Esophagus muscularis mucosa (tissue), 2 donors: ENCODE results near the gene CALML3.

ENCODE experiments used
- POLR2A ChIP-seq: fragments of 450-650 bp; IDR thresholded peaks from one replicate; pipeline ENCODE4 v1.6.1; 2017; ENCODE audit warnings: antibody characterized with exemption, moderate library complexity, mild to moderate bottlenecking, low read depth
- POLR2AphosphoS5 ChIP-seq, 2 donors: sonication (generic); formaldehyde crosslinking; IDR thresholded peaks; one replicate each; pipeline ENCODE4 v1.6.1; 2017; ENCODE audit warnings: antibody characterized with exemption in 2 of 2

DNA sequence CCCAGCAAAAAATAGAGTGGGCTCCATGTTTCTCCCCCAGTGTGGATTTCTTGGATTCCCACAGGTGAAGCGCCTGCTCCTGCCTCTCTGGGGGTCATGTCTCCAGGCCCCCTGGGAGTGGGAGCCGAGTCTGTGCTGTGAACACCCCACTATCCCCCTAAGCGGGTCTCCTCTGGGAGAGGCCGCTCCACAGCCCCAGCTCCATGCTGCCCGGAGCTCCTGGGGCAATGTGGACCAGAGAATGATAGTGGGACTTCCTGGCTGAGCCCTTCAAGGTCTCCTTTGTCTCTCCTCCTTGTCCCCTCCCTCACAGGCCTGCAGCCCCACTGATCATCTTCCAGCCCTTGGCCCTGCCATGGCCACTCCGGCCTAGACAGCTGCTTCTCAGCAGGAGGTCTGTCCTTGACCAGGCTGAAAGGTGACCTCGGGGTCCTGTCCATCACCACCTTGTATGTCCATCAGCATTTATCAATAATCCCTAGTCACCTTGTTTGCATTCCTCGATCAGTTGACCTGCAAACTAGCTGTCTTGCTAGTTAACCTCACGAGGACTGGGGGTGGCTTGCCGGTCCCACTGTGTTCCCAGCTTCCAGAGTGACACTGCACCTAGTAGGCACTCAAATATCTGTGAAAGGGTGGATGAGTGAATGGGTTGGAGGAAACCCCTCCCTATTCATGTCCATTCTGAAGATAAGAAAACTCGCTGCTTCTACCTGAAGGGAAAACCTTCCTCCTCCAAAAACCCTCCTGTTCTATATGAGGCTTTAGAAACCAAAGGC is 776 bp upstream of the CALML3 start:
- TF ChIP-seq POLR2AphosphoS5 (IDR thresholded peaks at IDR 0.05), result no peak
- no peak for TF ChIP-seq POLR2A
